Stimulated activated CD8-positive, alpha-beta memory T cell treated with anti-CD3 and anti-CD28 coated beads, Interleukin-4, amount 100 ng/mL, for 48 hours (primary cell): Measurements from ENCODE around the gene ZDHHC1.

Experiments
- DNase-seq: peaks from one replicate; pipeline ENCODE4 v3.0.0-alpha.2; 2020

ZDHHC1 gene

DNA sequence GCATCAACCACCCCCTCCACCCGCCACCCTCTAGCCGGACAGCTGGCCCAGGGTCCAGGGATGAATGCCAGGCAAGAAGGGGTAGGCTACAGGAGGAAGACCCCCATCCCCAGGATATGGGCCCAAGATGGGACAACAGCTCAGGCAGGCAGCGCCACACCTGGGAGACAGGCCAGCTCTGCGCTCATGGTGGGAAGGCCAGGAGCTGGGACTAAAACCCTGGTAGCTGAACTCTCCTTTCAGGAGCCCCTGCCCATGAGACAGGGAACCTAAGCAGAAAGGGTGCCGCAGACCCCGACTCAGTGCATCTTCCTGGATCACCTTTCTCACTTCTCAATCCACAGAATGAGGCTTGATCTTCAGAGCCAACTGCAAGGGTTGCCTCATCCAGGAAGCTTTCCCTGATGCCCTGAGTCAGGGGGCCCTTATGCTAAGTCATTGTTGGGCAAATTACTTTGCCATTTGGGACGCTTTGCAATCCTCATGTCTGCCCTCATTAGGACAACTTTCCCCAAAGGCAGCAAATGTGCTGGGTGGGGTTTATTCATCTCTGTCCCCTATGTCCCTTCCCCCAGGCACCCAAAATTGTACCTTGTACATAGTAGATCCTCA lies 9.0 kb downstream of the ZDHHC1 start:
- DNase-seq = no peak

DNA sequence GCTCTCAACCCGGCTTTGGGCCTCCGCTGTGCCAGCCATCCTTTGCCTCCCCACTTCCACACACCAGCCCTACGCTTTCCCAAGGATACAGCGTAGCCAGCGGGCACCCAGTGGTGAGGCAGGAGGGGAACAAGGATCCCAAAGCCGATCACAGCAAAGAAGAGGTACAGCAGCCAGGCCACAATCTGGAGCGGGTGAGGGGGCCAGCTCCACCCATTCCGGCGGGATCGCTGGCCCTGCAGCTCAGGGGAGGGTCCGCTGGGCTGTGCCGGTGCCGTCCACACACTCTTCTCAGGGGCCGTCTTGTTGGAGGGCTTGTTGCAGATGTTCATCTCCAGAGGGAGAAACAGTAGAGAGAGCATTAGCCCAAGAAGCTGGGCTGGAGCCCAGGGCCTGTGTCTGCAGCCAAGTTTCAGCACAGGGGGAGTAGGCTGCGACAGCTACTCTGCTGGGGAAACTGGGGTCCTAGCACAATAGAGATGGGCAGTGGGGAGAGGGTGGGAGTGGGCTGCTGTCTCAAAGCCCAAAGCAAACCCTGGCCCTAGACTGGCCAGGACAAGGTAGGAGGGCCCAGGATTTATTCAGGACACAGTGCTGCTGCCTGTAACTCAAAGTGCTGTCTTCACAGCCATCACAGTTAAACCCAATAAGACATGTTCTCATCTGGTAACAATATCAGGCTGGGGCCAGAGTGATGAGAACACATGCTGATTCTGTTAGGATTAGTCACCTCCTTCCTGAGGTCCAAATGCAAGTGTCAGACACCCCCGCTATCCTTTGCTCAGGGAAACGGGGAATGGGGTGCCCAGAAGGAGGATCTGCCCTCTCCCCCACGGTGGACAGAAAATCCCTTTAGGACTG lies 9.9 kb downstream of the ZDHHC1 start:
- DNase-seq = no peak

GRCh38 chr16:67405336-67405735 lies 10.9 kb downstream of the ZDHHC1 start:
- no peak for DNase-seq

GRCh38 chr16:67404740-67405226 lies 11.5 kb downstream of the ZDHHC1 start:
- no peak for DNase-seq

GRCh38 chr16:67403976-67404555 lies 12.2 kb downstream of the ZDHHC1 start:
- DNase-seq = no peak

- DNase-seq = no peak
Observed at GRCh38 chr16:67400901-67401300, 15.4 kb downstream of the ZDHHC1 start.

- DNase-seq = no peak
Observed at GRCh38 chr16:67399749-67400704, 16.2 kb downstream of the ZDHHC1 start.

DNA sequence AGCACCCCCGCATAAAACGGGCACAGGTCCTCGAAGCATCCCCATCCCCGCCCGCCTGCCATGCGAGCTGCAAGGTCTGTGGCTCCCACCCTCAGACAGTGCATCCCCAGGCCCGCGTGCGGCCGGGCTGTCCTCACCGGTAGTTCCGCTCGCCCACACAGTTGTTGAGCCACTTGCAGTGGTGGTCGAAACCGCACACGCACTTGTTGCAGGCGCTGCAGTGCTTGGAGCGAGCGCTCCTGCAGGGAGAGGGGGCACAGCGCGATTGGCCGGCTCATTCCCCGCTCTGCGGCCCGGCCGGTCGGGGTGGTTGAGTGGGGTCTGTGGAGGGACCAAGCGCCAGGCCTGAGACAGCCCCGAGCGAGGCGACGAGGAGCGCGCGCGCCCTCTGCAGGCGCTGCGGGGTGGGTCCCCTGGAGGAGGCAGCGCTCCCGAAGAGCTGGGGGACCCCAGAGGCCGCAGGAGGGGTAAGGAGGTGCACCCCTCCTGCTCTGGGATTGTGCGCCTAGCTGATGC lies 17.0 kb downstream of the ZDHHC1 start:
- DNase-seq = peak; percentile 77

DNA sequence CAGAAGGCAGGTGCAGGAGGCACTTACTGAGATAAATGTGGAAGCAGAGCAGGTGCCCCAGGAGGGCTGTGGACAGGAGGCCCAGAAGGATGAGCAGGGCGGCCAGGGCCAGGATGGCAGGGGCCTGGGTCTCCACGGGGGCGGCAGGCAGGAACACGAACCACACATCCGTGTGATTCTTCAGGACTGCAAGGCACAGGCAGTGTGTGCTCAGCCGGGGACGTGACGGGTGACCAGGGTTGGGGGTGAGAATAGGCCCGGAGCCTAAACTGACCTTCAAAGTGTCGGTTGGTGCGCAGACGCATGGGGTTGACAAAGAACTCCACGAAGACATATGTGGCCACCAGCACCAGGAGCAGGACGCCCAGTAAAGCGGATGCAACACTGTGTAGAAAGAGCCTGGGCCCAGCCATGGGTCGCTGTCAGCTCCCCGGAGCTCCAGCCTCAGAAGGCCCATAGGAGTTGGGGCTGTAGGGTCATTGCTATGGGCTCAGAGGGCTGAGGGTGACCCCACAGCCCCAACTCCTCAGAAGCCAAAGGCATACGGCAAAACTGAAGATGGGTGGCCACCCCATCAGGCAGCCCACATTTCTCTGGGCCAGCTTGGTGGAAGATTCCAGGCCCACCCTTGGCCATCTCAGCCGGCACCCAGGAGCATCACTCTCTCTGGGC lies 17.6 kb downstream of the ZDHHC1 start:
- no peak for DNase-seq

DNA sequence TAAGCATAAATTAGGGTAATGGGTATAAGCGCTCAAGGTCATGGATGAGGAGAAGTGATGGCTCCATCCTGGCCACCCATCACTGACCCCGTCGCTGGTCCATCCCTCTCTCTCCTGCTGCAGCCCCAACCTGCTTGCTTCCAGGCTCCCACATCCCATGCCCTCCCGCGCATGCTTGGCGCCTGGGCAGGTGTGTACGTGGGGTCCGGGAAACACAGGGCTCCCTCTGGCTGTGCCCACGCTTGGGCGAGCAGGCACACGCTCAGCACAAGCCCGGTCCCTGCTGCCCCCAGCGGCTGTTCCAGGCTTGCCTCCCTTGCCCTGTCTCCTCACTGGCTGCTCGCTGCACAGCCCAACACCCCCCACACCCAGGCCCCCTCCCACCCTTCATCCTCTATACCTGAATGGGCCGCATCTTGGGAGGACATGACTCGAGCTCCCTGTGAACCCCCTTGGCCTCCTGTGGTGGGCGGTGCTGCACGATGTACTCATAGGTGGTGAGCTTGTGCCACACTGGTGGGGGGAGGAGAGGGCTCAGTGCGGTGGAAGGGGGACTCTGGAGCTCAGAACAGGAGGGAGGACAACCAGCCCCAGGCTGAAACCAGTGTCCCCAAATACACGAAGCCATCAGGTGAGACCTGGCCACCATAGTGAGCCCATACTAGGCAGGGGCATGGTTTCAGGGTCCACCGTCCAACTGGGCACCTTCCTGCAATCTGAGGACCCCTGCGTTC lies 18.3 kb downstream of the ZDHHC1 start:
- DNase-seq = no peak

DNA sequence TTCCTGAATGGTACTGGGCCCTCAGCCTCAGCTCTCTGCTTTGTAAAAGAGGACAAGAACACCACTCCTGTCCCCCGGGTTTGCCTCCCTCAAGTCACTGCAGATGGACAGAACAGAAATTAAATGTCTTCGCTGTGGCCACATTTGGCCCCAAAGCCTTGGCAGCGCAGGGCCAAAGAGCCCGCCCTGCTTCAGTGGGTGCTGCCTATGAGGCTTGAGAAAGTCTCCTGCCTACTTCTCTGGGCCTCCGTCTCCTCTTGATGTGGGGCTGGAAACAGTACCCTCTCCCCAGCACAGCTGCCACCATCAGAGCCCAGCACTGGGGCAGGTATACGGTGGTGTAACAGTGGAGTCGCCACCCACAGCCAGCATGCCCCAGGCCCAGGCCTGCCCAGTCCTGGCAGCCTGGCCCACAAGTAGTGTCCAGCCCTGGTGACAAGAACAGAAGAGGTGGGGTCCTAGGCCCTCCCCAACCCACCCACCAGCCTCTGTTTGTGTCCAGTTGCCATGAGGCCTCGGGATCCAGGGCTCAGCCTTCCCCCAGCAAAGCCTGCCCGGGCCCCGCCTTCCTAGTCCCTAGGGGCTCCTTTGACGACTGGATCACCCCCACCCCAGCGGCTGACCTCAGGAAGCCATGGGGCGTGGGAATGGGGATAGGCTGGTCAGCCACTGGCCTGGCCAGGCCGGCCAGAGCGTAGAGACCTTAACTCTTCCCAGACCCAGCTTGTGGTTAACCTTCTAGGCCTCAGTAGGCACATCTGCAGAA lies 19.1 kb downstream of the ZDHHC1 start:
- DNase-seq = no peak

- no peak for DNase-seq
Observed at GRCh38 chr16:67396159-67397035, 19.9 kb downstream of the ZDHHC1 start.

GRCh38 chr16:67395458-67396158 lies 20.7 kb downstream of the ZDHHC1 start:
- no peak for DNase-seq

DNA sequence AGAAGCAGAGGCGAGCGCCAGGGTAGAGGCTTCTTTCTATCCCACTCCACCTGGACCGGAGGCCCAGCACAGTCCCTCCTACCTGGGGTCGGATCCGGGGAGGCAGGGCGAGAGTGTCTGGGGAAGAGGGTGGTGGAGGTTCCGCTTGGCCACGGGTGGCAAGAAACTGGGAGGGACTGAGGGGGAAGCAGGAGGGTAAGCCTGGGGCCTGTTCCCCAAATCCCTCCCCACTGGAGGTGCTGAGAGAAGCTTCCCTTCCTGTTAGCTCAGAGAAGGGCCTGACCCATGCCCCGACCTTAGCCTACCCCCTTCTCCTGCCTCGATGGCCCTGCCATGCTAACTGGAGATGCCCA lies 21.2 kb downstream of the ZDHHC1 start:
- DNase-seq = no peak

- no peak for DNase-seq
Observed at GRCh38 chr16:67394155-67395104, 21.8 kb downstream of the ZDHHC1 start.

DNA sequence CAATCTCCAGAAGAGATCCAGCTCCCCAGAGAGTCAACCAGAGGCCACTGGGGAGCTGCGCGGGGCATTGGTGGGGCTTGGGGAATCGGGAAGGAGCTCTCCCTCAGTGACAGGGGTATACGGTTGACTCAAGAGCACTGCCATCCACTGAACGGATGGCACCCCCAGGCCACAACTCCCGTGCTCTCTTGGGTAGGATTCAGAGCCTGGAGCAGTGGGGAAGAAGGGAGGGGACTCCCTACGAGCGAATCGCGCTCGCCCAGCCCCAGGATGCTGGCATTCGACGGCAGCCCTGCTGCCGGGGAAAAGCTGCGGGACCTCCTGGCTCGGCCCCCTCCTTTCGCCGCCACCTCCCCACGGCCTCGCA lies 22.5 kb downstream of the ZDHHC1 start:
- no peak for DNase-seq

DNA sequence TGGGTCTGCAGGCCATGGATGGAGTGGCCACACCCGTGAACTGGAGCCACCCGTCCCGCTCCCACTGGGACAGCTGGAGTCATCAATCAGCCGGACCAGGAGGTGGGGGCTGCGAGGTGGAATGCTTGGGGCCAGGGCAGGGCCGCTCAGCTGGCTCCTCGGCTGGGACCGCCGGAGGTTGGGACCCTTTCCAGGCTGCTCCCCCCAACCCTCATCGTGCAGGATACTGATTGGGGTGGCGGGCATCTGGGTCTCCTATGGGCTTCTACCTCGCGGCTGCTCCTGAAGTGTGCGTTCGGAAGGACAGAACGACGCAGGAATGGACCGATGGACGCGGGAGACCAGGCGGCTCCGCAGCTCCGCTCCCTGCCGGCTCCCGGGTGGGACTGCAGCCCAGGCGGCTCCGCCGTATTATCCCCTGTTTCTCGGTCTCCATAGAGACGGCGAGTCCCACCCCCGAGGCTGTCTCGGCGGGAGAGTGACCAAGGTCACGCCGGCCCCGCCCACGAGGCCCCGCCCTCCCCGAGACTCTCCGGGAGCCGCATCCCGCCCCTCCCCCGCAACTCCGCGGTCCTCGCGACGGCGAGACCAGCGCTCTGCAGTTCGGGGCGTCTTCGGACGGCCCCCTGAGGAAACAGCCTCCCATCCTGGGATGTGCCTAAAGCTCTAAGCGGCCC lies 23.0 kb downstream of the ZDHHC1 start, which contains the start of gene TPPP3:
TSS of gene TPPP3 (minus strand) at position 388 of the 677 bp plus-strand sequence. CDS start 2,387 bp downstream, outside the sequence.
- peak; percentile 67 for DNase-seq
